Panc1 (cell line): Measurements from ENCODE around the gene HNRNPU. TPM values are rescaled to one million over a fixed set of nuclear protein-coding genes. Genes with fewer than 3 reads are reported as not detected.
A peak's percentile ranks its signal among the peaks of the same experiment; 100 is the strongest.

Experiments
- ATAC-seq: fragments of 200-7000 bp; cut with Tn5 transposase; 2 replicates; pipeline ENCODE4 v1.9.1; 2020; ENCODE audit warnings: mild to moderate bottlenecking, moderate library complexity
- Bru-seq: library from RNA; stranded (reverse); fragments of 400-500 nt; gene quantifications from one replicate; lab custom pipeline; 2021; lab: Mats Ljungman, UMichigan
- BruChase-seq, 2 experiments: library from RNA; stranded (reverse); fragments of 400-500 nt; gene quantifications; one replicate each; lab custom pipeline; 2021; lab: Mats Ljungman, UMichigan
- BruUV-seq: library from RNA; stranded (reverse); fragments of 400-500 nt; replicated peaks from 2 replicates; lab custom pipeline; 2021; lab: Mats Ljungman, UMichigan
- CTCF ChIA-PET: fragments of 300-600 bp; sonication (Branson Sonifier 250); formaldehyde crosslinking; loops from one replicate; lab custom pipeline; 2022; ENCODE audit warnings: antibody characterized with exemption; lab: Charles Lee
- POLR2A ChIA-PET: fragments of 300-600 bp; sonication (Branson Sonifier 250); formaldehyde crosslinking; loops from one replicate; lab custom pipeline; 2022; ENCODE audit warnings: antibody characterized with exemption; lab: Charles Lee
- DNase-seq: peaks from one replicate; pipeline ENCODE4 v3.0.0-alpha.2; 2010; ENCODE audit warnings: low read depth, low spot score
- H3K27ac ChIP-seq: 2 replicates; pipeline ENCODE4 v1.5.1; 2011; ENCODE audit warnings: mild to moderate bottlenecking, low read length, inconsistent platforms
- H3K27me3 ChIP-seq: fragments of 200-500 bp; sonication (Bioruptor generic); 2 replicates; pipeline ENCODE4 v1.6.0; 2014; ENCODE audit warnings: low read length, inconsistent platforms; ENCODE audit not compliant: control insufficient read depth, insufficient read depth
- H3K36me3 ChIP-seq: fragments of 200-500 bp; sonication (Bioruptor generic); 2 replicates; pipeline ENCODE4 v1.5.1; 2014; ENCODE audit warnings: inconsistent platforms, mild to moderate bottlenecking, low read length, moderate library complexity; ENCODE audit not compliant: control insufficient read depth, insufficient read depth
- H3K4me1 ChIP-seq: 2 replicates; pipeline ENCODE4 v1.5.1; 2011; ENCODE audit warnings: inconsistent platforms, mild to moderate bottlenecking, low read length, moderate library complexity; ENCODE audit not compliant: control insufficient read depth, insufficient read depth
- H3K4me3 ChIP-seq, 2 experiments: 2 replicates each; pipeline ENCODE4 v1.5.1; 2011 to 2012; ENCODE audit warnings: low read depth in 2 of 2, low read length in 2 of 2, mild to moderate bottlenecking in 2 of 2, inconsistent platforms in 1 of 2, moderate library complexity in 1 of 2
- H3K9me3 ChIP-seq: fragments of 200-500 bp; sonication (Bioruptor generic); 2 replicates; pipeline ENCODE4 v1.5.1; 2014; ENCODE audit warnings: low read depth, mild to moderate bottlenecking, inconsistent platforms, low read length, moderate library complexity; ENCODE audit not compliant: control insufficient read depth, insufficient read depth
- CTCF ChIP-seq: fragments of 450-650 bp; IDR thresholded peaks from 2 replicates; pipeline ENCODE4 v1.5.1; 2017; ENCODE audit warnings: mild to moderate bottlenecking
- POLR2AphosphoS5 ChIP-seq: IDR thresholded peaks from 2 replicates; pipeline ENCODE4 v1.6.1; 2012; ENCODE audit warnings: mild to moderate bottlenecking, low read depth, low read length, moderate library complexity
- REST ChIP-seq, 2 experiments: IDR thresholded peaks; 2 replicates each; pipeline ENCODE4 v1.6.1; 2011 to 2012; ENCODE audit warnings: low read depth in 2 of 2, control low read depth in 1 of 2, low read length in 1 of 2, mild to moderate bottlenecking in 1 of 2, moderate library complexity in 1 of 2; ENCODE audit not compliant: insufficient read depth in 1 of 2
- SIN3A ChIP-seq: IDR thresholded peaks from 2 replicates; pipeline ENCODE4 v1.6.1; 2012; ENCODE audit warnings: low read depth, mild to moderate bottlenecking, low read length, moderate library complexity, borderline replicate concordance; ENCODE audit not compliant: insufficient read depth
- TCF7L2 ChIP-seq: IDR thresholded peaks from 2 replicates; pipeline ENCODE4 v1.6.1; 2011; ENCODE audit warnings: mild to moderate bottlenecking, low read depth, low read length, inconsistent platforms
- in situ Hi-C: cut with HindIII; loops from 2 replicates; pipeline ENCODE4 v1.10.0; 2016; ENCODE audit warnings: low sequenced_read_pairs, low pct_unique_long_range_greater_than_20kb
- intact Hi-C: fragments of 100-400 bp; cut with micrococcal nuclease; formaldehyde crosslinking; loops from one replicate; pipeline ENCODE4 v1.10.0; 2022; ENCODE audit not compliant: unreplicated experiment
- long read RNA-seq: library from polyadenylated mRNA; unstranded; transcript quantifications from one replicate; pipeline ENCODE4 v2.0.0, GENCODE V29; 2021; ENCODE audit not compliant: unreplicated experiment
- polyA plus RNA-seq: library from polyadenylated mRNA; unstranded; fragments of >200 nt; gene quantifications from one replicate; pipeline ENCODE4 v1.2.1, GENCODE V29; 2012; ENCODE audit warnings: missing spikeins; ENCODE audit not compliant: insufficient read length
- total RNA-seq: library from RNA; stranded (reverse); gene quantifications from one replicate; pipeline ENCODE4 v1.2.1, GENCODE V29; 2021; ENCODE audit not compliant: unreplicated experiment

HNRNPU gene
- 361 TPM for total RNA-seq
- polyA plus RNA-seq: 321 TPM
- percentile 100 among the genes with signal in this experiment for Bru-seq, nascent RNA
- percentile 100 among the genes with signal in this experiment for BruChase-seq, experiment 1, labeled RNA remaining after a 2-hour chase
- percentile 100 among the genes with signal in this experiment for BruChase-seq, experiment 2, labeled RNA remaining after a 6-hour chase
- long read RNA-seq, full-length matches to known transcripts: 1,063 of 1,174 reads
- long read RNA-seq, partial matches to known transcripts: 74 of 1,174 reads
- long read RNA-seq, other reads (novel, unspliced or antisense): 37 of 1,174 reads

GRCh38 chr1:244864253-244865027, at the start of gene HNRNPU:
Gene HNRNPU, minus strand, starts transcription at chr1:244864543. Its CDS starts 236 bp downstream, at chr1:244864307.
- H3K9me3 ChIP-seq: no peaks in the 10 kb centered on the region
- peak within 1 kb of the TSS; percentile 77 to 88 for H3K4me3 ChIP-seq
- POLR2A ChIA-PET: interaction anchor here (0.5 to 1.3 kb wide), 9 partner anchors 20 to 178 kb away, joined by 3 to 7 read pairs (median 4); partner anchors contain the start of gene COX20
- H3K4me1 ChIP-seq: peaks cover 35% of the 10 kb centered on the region
- intact Hi-C loops: loop anchor here (2.0 kb wide), 2 partner anchors 100 to 178 kb away; no protein-coding TSS in a partner anchor
- DNase-seq (peak; percentile 78), ATAC-seq (peak; percentile 85)
- in situ Hi-C loops: no loop called here
- CTCF ChIA-PET: interaction anchor here (0.6 kb wide), 1 partner anchor 108 kb away, joined by 8 read pairs; no protein-coding TSS in a partner anchor
- H3K27me3 ChIP-seq: no peaks in the 10 kb centered on the region
- peaks cover 30% of the 10 kb centered on the region for H3K36me3 ChIP-seq
- peak within 1 kb of the TSS; percentile 100 for H3K27ac ChIP-seq
- BruUV-seq: no TSS peak
- no peak for TF ChIP-seq REST (IDR thresholded peaks at IDR 0.05; ENCODE audit: insufficient read depth in 1 of 2, low read depth in 2 of 2, low read length in 1 of 2)
- no peak for TF ChIP-seq CTCF
- peak; percentile 97 for TF ChIP-seq POLR2AphosphoS5
- no peak for TF ChIP-seq TCF7L2
- TF ChIP-seq SIN3A: 0 out of 2 replicates have a peak, but pooled peaks have one; percentile 41

GRCh38 chr1:244913806-244914205, 49.5 kb upstream of the HNRNPU start:
- POLR2A ChIA-PET: no interaction called here
- CTCF ChIA-PET: no interaction called here

More at GRCh38 chr1:244913806-244914205, 49.5 kb upstream of the HNRNPU start:
- H3K36me3 ChIP-seq: no peaks in the 10 kb centered on the region
- in situ Hi-C loops (no loop called here), intact Hi-C loops (no loop called here)
- DNase-seq (no peak), ATAC-seq (no peak)
- no TSS peak for BruUV-seq
- H3K4me1 ChIP-seq: no peaks in the 10 kb centered on the region
- no peaks in the 10 kb centered on the region for H3K27me3 ChIP-seq
- H3K27ac ChIP-seq: no peak overlapping the region
- H3K9me3 ChIP-seq: no peaks in the 10 kb centered on the region
- TF ChIP-seq SIN3A: no peak
- no peak for TF ChIP-seq REST (IDR thresholded peaks at IDR 0.05; ENCODE audit: insufficient read depth in 1 of 2, low read depth in 2 of 2, low read length in 1 of 2)
- TF ChIP-seq CTCF: no peak
- TF ChIP-seq TCF7L2: no peak
- TF ChIP-seq POLR2AphosphoS5: no peak
- no peak overlapping the region for H3K4me3 ChIP-seq
